Mesenteric fat pad (tissue), 1 donor: ENCODE data around the gene SACS. TPM values are rescaled to one million over a fixed set of nuclear protein-coding genes. Genes with fewer than 3 reads are reported as not detected.
"Not testable (repeated sequence)": the region's sequence is repeated elsewhere in the genome, so short reads cannot be mapped to it uniquely, and the experiment has no call there.

Source experiments
- DNase-seq: peaks from one replicate; pipeline ENCODE4 v3.0.0-alpha.2; 2020; ENCODE audit warnings: low spot score
- total RNA-seq: library from RNA; stranded (reverse); fragmentation: NEBNext Ultra II Directional; extraction: Animal tissue kit (Norgen Biotek cat#: 25700); gene quantifications from one replicate; pipeline ENCODE4 v1.2.1, GENCODE V29; 2021
- donor health status: DM: yes; HTN: yes; CAD: no.

Gene SACS
- total RNA-seq, 1 donor from 2014 or later: 10.8 TPM

DNA sequence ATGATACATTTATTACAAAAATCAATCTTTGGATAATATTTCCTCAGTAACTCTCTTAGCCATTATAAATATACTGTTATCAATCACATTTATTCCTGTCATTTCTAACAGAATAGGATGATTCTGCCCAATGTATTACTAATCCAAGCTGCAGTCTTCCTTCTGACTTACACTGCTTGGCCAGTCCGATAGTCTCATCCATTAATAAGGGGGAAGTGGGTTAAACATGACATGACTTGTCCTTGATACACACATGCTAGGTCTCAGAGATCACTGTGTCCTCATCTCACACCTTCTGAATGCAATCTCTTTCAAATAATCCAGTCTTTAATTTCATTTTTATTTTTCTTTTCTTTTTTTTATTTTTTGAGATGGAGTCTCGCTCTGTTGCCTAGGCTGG lies 18.8 kb downstream of the SACS start:
- DNase-seq: no peak

DNA sequence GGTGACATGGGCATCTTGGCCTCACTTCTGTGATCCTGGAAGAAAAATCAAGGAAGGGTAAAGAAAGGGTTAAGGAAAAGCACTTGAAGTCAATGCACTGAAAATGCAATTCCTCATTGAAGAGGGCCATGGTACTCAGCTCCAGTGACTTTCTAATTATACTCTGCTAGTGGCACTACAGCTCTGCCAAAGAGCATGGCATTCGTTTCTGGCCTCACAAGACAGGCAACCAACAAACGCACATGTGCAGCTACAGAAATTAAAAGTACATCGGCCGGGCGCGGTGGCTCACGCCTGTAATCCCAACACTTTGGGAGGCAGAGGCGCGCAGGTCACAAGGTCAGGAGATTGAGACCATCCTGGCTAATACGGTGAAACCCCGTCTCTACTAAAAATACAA lies 21.8 kb downstream of the SACS start:
- no peak for DNase-seq

DNA sequence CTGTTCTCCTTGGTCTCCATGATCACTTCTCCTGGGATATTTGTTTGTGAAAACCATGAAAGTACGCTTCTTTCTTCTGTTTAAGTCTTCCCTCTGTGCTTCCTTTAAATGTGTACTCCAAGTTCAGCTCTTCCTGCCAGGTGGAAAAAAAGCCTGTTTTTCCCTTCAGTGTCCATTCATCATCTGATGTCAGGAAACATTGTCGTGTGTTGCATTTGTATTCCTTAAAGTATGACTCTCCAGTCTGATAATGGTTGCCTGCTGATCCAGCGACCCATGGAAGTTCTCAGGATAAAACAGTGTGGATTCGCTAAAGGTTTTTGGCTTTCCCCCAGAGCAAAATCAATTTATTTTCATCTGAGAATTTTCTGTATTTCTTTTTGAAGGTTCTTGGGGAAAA lies 22.3 kb downstream of the SACS start:
- DNase-seq: no peak

DNA sequence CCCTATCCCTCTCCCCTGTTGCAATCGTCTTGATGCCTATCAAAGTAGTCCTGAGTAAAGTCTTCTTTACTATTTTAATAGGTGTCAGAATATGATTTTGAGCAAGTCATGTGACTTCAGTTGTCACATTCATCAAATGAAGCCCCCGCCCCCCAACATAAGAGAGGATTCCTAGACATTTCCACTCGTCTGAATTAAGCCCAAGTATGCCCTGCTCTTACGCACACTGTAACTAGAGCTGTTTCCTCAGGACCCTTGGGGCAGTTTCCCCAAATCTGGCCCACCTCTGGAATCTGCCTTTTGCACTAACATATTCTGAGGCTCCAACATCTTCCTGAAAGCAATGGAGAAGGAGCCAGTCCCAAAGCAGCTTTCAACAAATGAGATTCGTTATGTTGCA lies 25.5 kb downstream of the SACS start:
- no peak for DNase-seq

DNA sequence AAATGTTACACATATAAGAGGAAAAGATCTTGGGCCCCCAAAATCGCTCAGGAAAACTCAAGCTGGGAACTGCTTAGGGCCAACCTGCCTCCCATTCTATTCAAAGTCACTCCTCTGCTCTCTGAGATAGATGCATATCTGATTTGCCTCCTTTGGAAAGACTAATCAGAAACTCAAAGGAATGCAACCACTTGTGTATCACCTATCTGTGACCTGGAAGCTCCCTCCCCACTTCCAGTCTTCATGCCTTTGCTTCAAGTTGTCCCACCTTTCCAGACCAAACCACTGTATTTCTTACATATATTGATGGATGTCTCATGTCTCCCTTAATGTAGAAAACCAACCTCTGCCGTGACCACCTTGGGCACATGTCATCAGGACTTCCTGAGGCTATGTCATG lies 32.3 kb downstream of the SACS start:
- not testable (repeated sequence) for DNase-seq

DNA sequence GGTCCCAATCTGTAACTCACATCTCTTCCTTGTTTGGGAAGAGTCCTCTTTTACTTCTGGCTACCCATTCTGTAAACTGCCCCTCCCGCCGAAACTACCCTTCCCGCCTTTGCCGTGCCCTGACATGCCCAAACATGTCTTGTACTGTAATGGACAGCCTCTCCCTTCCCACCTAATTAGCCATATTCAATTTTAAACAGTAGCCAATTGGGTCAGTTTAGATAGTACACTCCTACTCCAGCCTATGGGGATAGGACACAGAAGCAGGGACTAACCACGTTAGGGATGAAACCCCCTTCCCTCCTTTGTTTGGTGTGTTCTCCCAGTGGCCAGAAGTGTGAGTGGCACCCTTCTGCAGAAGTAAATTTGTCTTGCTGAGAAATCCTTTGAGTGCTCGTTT lies 34.2 kb downstream of the SACS start:
- DNase-seq: no peak

DNA sequence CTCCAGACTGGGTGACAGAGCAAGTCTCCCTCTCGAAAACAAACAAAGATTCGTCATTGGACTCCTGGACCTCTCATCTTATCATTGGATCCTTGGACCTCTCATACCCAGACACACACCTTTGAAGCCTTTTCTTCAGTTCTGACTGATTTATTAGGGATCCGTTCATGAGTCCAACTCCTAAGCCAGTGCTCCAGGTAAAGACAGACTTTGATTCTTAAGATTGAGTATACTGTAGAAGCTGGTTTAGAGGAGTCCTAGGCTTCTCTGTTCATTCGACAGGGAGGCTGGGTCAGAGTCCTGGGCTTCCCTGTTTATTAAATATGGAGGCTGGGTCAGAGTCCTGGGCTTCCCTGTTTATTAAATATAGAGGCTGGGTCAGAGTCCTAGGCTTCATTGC lies 38.7 kb downstream of the SACS start:
- no peak for DNase-seq

DNA sequence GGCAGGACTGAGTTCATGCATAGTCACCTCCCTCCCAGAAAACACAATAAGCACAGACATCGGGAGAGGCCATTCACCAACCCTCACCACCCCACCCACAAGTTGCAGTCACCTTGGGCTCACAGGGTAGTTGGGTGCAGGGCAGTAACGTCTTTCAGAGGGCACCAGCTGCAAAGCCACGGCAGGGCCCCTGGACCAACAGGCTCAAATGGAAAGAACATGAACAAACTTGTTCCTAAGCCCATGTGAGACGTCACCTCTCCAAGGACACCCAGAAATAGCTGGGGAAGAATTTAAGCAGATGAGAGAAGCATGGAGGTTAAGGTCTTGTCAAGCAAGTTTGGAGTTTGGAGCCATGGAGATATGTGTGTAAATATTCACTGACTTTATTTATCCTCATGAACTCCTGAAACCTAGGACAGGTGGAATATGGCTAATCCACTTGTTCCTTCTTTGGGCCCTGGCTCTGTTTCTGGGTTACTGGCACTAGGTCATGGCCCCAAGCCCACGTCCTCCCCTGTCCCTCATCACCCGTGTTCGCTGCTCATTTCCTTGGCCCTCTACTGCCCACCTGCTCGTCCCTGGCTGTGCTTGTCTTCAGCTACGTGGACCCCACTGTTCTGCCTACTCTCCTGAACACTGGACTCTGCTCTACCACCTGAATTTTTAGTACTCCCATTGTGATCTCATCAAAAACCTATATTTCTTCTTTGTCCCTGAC lies 40.4 kb downstream of the SACS start:
- DNase-seq: no peak

DNA sequence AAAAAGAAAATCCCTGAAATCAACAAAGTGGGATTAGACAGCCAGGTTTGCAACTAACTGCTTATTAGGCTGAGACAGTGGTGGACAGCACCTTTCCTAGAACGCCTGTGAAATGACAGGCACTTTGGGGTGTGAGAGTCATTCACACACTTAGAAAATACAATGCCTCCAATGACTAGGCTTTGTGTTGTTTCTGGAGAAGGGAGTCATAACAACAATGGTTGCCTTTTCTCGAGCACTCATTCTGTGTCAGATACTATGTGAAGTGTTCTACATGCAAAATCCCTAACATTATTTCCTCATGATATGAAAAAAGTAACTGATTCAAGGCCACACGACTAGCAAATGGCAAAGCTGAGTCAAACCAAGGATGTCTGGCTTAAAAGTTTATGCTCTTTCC lies 41.2 kb downstream of the SACS start:
- no peak for DNase-seq

DNA sequence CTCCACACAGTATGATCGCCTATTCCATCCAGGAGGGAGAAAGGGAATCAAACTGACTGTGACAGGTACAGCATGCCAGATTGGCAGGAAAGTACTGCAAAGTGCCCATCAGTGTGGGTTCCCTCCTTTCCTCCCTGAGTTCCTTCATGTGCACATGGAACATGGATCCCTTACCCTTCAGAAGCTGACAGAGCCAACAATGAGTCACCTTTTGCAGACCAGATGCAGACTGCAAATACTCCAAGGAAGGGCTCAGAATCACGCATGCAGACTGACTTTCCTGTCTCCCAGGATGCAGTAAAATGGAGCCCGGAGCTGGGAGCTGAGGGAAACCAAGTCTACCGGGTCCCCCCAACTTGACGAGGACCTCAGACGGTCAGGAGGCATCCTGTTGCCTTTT lies 41.8 kb downstream of the SACS start:
- DNase-seq: no peak

DNA sequence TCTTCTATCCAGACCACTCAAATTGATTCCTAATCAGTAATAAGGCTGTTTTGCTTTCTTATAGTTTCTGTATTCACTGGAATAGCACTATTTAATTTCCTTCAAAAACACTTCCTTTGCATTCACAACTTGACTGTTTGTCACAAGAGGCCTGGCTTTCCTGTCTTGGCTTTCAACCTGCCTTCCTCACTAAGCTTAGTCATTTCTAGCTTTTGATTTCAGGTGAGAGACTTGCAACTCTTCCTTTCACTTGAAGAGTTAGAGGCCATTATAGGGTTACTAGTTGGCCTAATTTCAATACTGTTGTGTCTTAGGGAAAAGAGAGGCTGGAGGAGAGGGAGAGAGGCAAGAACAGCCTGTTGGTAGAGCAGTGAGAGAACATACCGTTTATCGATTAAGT lies 47.0 kb downstream of the SACS start:
- DNase-seq: no peak

DNA sequence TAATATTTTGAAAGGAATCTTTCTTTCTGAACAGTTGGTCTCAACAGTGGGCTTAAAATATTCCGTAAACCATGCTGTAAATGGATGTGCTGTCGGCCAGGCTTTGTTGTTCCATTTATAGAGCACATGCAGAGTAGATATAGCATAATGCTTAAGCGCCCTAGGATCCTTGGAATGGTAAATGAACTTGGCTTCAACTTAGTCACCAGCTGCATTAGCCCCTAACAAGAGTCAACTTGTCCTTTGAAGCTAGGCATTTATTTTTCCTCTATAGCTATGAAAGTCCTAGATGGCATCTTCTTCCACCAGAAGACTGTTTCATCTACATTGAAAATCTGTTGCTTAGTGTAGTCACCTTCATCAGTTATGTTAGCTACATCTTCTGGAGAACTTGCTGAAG lies 47.6 kb downstream of the SACS start:
- no peak for DNase-seq

DNA sequence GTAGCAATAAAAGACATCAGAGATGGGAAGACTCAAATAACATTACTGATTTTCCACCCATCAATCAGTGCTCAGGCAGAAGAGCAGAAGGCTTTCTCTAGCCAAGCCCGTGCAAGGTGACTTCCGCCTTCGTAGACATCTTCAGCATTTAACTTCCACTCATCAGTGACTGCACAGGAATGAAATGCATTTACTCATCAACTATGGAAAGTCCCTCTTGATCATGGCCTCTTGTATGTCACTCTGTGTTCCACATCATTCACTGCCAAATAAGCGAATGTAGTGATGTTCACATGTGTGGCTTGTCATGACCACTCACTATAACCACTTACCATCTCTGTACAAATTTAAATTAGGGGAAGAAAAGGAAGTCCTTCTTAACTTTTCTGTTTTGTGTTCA lies 49.4 kb downstream of the SACS start:
- DNase-seq: no peak

DNA sequence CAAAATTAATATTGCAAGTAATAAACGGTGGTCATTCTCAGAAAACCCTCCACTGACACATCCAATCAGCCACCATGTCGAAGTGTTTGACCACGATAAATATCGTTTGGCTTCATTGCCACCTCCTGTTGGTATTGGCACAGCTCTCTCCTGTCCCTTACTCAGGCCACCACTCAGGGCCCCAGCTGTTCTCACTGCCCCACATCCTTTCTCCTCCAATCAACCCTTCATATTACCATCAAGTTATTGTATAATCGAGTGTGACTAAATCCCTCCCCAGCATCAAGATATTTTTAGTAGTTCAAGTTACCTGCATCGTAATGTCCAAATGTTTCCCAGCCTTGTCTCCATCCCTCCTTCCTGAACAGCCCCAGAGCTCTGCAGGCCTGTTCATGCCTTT lies 50.4 kb downstream of the SACS start:
- DNase-seq: no peak

DNA sequence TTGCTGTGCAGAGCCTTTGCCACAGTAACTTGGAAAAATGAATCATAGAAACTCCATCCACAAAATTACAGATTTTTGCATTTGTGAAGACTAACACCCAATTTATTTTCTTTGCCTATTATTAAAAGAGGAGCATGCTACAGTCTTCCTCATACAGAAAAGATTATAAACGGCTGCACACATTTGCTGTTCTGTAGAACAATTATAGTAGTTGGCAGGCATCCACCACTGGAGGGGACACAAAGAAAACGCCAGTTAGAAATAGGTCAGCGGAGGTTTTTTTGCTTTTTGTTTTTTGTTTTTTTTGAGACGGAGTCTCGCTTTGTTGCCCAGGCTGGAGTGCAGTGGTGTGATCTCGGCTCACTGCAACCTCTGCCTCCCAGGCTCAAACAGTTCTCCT lies 51.6 kb downstream of the SACS start:
- DNase-seq: no peak

DNA sequence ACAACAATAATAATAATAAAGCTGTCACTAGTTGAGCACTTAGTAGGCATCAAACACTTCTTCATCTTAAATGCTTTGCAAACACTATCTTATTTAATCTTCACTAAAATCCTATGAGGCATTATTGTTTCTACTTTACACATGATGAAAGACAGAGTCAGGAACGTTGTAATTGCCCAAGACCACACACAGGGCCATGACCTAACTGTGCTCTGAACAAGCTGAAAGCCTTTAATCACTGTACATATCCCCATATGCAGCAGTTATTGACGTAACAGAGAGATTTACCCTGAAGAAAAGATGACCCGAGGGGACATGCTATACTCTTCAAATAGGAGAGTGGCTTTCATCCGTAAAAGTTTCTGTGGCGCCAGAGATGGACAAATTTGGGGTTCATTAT lies 53.0 kb downstream of the SACS start:
- DNase-seq: no peak

DNA sequence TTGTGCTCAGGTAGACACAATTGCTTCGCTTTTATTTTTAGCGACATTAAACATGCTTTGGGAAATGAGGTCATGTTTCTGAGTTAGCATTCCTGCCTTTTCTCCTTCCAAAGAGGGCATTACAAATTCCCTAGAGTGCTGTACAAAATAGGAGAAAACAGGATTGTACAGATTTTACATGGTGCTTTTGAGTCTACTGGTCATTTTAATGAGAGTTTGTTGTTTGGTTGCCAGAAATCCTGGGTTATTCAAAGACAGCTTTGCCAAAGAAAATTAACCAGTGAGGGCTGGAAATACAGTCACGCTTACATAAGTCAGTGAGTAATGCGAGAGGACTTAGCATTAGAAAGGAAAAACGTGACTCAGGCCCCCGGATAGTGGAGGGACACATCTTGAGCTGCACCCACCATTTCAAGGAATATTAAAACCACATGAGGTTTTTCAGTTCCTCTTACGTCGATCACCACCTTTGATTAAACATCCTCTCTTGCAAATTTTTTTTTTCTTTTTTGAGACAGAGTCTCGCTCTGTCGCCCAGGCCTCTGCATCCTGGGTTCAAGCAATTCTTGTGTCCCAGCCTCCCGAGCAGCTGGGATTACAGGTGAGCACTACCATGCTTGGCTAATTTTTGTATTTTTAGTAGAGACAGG lies 55.4 kb downstream of the SACS start:
- DNase-seq: no peak

DNA sequence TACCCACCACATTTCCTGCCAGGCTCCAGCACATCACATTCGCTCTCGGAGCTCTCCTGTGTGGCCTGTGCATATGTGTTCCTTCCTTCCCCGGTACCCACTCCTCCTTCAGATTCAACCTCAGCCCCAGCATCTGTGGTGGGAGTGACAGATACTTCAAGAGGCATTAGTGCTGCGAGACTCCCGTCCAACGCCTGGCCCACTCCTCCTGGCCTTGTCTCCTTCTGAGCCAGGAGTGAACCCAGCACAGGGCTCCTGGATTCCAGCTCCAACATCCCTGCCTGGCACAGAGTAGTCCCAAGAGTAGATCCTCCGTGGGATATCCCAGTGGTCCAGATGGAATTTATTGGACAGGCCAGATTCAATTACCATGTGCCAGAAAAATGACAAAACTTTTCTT lies 55.9 kb downstream of the SACS start:
- no peak for DNase-seq

DNA sequence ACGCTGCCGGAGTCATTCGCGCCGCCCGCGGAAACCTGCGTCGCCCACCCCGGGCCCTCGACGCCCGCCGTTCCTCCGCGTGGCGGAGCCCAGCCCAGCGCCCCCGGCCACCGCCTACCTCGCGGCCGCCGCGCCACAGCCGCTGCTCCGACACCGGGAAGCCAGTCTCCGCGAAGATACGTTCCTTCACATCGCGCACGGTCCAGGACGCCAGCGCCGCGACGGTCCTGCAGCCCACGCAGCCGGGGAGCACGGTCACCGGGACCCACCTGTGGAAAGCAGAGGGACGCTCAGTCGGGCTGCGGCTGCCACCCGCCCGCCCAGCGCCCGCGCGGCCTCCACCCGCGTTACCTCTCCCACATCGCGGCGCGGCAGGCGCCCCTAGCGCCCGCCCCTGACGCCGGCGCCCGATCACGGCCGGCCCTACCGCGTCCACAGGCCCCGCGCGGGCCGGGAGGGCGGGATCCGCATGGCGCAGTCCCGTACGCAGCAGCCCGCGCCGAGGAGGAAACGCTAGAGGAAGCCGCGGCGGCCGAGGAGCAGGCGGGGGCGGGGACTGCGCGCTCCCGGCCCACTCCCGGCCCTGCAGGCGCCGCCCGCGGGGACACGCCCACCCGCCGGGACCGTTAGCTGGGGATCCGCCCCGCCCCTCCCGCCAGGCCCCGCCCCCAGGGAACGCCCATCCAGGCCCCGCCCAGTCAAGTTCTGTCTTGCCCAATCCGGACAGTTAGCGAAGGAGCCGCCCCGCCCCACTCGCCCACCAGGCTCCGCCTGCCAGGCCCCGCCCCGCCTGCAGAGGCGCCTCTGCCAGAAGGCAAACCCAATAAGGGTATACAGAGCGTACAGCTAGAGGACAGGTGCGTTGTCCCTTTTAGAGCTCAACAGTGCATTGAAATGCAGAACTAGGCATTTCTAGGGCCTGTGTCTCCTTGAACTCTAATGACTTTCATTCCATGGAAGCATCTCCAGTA lies 58.2 kb downstream of the SACS start:
- DNase-seq: peak; percentile 99

DNA sequence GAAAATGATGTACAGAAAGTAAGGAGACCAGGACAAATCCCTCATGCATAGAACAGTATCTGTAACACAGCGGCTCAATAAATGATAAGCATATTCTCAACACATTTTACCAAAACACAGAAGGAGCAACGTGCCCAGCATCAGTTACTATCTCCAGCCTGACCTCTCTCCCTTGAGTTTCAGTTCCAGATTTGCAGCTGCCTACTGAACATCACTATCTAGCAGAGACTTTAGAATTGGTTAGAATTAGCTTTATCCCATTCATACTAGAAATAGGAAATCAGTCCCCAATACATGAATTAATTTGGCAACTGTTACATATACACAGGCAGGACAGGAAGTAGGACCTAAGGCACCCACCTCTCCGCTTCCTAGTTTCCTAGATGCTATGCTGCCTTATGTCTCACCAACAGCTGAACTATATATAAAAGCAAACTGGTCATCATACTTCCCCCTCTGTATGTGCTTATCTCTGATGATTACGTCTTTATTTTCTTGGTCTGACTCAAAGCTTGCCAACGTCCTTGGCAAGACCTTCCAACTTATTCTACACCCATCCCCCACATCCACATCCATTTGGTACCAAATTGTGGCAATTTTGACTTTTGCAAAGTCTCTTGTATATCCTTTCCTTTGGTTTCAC lies 61.1 kb downstream of the SACS start:
- DNase-seq: no peak

DNA sequence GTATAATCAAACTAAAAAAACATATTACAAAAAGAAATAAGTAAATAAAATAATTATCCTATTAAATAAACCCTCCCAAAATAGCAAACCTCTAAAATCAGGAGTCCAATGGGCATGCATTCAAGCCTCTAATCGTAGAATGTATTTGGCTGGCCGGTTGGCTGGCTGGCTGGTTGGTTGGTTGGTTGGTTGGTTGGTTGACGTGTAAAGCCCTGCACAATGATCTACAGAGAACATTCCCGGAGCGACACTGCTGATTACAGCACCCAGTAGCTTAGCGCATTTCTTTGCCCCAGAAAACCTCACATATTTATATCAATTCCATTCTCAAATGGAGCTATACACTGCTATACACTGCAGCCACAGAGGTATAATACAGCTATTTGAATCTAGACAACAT lies 65.6 kb downstream of the SACS start:
- DNase-seq: no peak

DNA sequence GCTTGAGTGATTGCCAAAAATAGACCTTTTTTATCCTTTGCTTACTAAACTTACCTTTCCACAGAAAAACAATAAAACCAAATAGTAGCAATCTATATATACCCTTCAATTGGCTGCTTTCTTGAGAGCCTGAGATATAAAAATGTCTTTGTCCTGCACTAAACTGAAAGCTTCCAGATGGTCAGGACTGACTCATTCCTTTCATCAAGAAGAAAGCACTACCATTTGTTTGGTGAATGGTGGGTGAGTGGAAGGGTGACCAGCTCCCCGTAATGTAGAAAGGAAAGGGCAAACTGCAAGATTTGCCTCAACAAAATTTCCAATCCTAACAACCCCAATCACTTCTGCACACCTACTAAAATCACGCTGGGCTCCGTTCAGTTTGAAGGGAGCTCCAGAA lies 67.8 kb downstream of the SACS start:
- DNase-seq: no peak
